Esophagus squamous epithelium (tissue), 4 donors: ENCODE results near the gene FOSB.

Source experiments
- POLR2A ChIP-seq, 4 donors: fragments of 450-650 bp; IDR thresholded peaks; one replicate each; pipeline ENCODE4 v1.6.1; 2017; ENCODE audit warnings: antibody characterized with exemption in 4 of 4, mild to moderate bottlenecking in 4 of 4, moderate library complexity in 3 of 4
- TF ChIP-seq, protein P1 (sequence below), 6 experiments: fragments of 450-650 bp in 4 of 6; fragments of 200-600 bp in 2 of 6; sonication (generic) in 2 of 6; IDR thresholded peaks; one replicate each; pipeline ENCODE4 v1.5.1; 2016 to 2019; ENCODE audit warnings: antibody characterized with exemption in 6 of 6, mild to moderate bottlenecking in 4 of 6, moderate library complexity in 4 of 6

GRCh38 chr19:45515807-45516401, 48.1 kb downstream of the FOSB start:
- no peak for TF ChIP-seq POLR2A (IDR thresholded peaks at IDR 0.05)
- TF ChIP-seq, protein P1, sequence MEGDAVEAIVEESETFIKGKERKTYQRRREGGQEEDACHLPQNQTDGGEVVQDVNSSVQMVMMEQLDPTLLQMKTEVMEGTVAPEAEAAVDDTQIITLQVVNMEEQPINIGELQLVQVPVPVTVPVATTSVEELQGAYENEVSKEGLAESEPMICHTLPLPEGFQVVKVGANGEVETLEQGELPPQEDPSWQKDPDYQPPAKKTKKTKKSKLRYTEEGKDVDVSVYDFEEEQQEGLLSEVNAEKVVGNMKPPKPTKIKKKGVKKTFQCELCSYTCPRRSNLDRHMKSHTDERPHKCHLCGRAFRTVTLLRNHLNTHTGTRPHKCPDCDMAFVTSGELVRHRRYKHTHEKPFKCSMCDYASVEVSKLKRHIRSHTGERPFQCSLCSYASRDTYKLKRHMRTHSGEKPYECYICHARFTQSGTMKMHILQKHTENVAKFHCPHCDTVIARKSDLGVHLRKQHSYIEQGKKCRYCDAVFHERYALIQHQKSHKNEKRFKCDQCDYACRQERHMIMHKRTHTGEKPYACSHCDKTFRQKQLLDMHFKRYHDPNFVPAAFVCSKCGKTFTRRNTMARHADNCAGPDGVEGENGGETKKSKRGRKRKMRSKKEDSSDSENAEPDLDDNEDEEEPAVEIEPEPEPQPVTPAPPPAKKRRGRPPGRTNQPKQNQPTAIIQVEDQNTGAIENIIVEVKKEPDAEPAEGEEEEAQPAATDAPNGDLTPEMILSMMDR (IDR thresholded peaks at IDR 0.05) = no peak
